GM21717 (cell line): ENCODE data around the gene DNAH14.
"Not testable (repeated sequence)": the region's sequence is repeated elsewhere in the genome, so short reads cannot be mapped to it uniquely, and the experiment has no call there.

Experiments
- ATAC-seq: cut with Tn5 transposase; IDR thresholded peaks from one replicate; pipeline ENCODE4 v1.9.1; 2021; ENCODE audit warnings: mild to moderate bottlenecking, moderate library complexity; ENCODE audit not compliant: unreplicated experiment

The DNAH14 gene

GRCh38 chr1:225380691-225381090, 451.2 kb downstream of the DNAH14 start:
- ATAC-seq = no peak

GRCh38 chr1:225386860-225387259, 457.4 kb downstream of the DNAH14 start:
- ATAC-seq = not testable (repeated sequence)

GRCh38 chr1:225388372-225388771, 458.9 kb downstream of the DNAH14 start:
- no peak for ATAC-seq

GRCh38 chr1:225389843-225390242, 460.4 kb downstream of the DNAH14 start:
- no peak for ATAC-seq

- no peak for ATAC-seq
Measured at GRCh38 chr1:225396357-225396756, 466.9 kb downstream of the DNAH14 start.

- no peak for ATAC-seq
Measured at GRCh38 chr1:225400968-225401367, 471.5 kb downstream of the DNAH14 start.

- no peak for ATAC-seq
Measured at GRCh38 chr1:225406976-225407725, 477.7 kb downstream of the DNAH14 start.

GRCh38 chr1:225407755-225408154, 478.3 kb downstream of the DNAH14 start:
- no peak for ATAC-seq

GRCh38 chr1:225408249-225408648, 478.8 kb downstream of the DNAH14 start:
- ATAC-seq = no peak

GRCh38 chr1:225409051-225409450, 479.6 kb downstream of the DNAH14 start:
- ATAC-seq = no peak

GRCh38 chr1:225410036-225410435, 480.6 kb downstream of the DNAH14 start:
- ATAC-seq = no peak

GRCh38 chr1:225412321-225412720, 482.8 kb downstream of the DNAH14 start:
- no peak for ATAC-seq

GRCh38 chr1:225412803-225413351, 483.4 kb downstream of the DNAH14 start:
- no peak for ATAC-seq

- peak; percentile 49 for ATAC-seq
Measured at GRCh38 chr1:225413708-225414375, 484.4 kb downstream of the DNAH14 start.

- no peak for ATAC-seq
Measured at GRCh38 chr1:225415307-225415706, 485.8 kb downstream of the DNAH14 start.

GRCh38 chr1:225415967-225416745, 486.7 kb downstream of the DNAH14 start:
- ATAC-seq = no peak

- ATAC-seq = no peak
Measured at GRCh38 chr1:225418059-225418458, 488.6 kb downstream of the DNAH14 start.

GRCh38 chr1:225418598-225418997, 489.1 kb downstream of the DNAH14 start:
- no peak for ATAC-seq

GRCh38 chr1:225422031-225422605, 492.6 kb downstream of the DNAH14 start:
- no peak for ATAC-seq

GRCh38 chr1:225422795-225423517, 493.5 kb downstream of the DNAH14 start:
- ATAC-seq = no peak
